Dendritic cell treated with granulocyte-macrophage colony-stimulating factor and Interleukin-4, amounts not matched to agents 40 ng/mL and 50 ng/mL, for 4 days (primary cell): Measurements from ENCODE around the gene C14orf132.

Experiments
- H3K27ac Mint-ChIP-seq: one replicate; pipeline ENCODE4 v1.8.0; 2022; ENCODE audit warnings: mild to moderate bottlenecking, mixed read lengths
- H3K27me3 Mint-ChIP-seq: one replicate; pipeline ENCODE4 v1.8.0; 2022; ENCODE audit warnings: mild to moderate bottlenecking, mixed read lengths
- H3K36me3 Mint-ChIP-seq: one replicate; pipeline ENCODE4 v1.8.0; 2022; ENCODE audit warnings: low read depth, mixed read lengths
- H3K4me1 Mint-ChIP-seq: one replicate; pipeline ENCODE4 v1.8.0; 2022; ENCODE audit warnings: low read depth, mixed read lengths
- H3K4me3 Mint-ChIP-seq: one replicate; pipeline ENCODE4 v1.8.0; 2022; ENCODE audit warnings: mild to moderate bottlenecking, moderate library complexity, mixed read lengths
- H3K9me3 Mint-ChIP-seq: one replicate; pipeline ENCODE4 v1.8.0; 2022; ENCODE audit warnings: mixed read lengths
- intact Hi-C: fragments of 100-400 bp; cut with micrococcal nuclease; formaldehyde crosslinking; loops from one replicate; pipeline ENCODE4 v1.15.0; 2022

C14orf132 gene

GRCh38 chr14:96089401-96089800, 50.2 kb downstream of the C14orf132 start:
- no peak overlapping the region for H3K4me3 Mint-ChIP-seq
- H3K27ac Mint-ChIP-seq, result no peak overlapping the region
- no peaks in the 10 kb centered on the region for H3K9me3 Mint-ChIP-seq
- H3K4me1 Mint-ChIP-seq, result no peaks in the 10 kb centered on the region
- peaks cover under 1% of the 10 kb centered on the region for H3K27me3 Mint-ChIP-seq
- H3K36me3 Mint-ChIP-seq, result no peaks in the 10 kb centered on the region
- intact Hi-C loops, result no loop called here

GRCh38 chr14:96090441-96091148, 51.4 kb downstream of the C14orf132 start:
- peaks cover 3% of the 10 kb centered on the region for H3K27me3 Mint-ChIP-seq
- H3K4me1 Mint-ChIP-seq, result no peaks in the 10 kb centered on the region
- H3K4me3 Mint-ChIP-seq, result no peak overlapping the region
- H3K27ac Mint-ChIP-seq, result no peak overlapping the region
- no peaks in the 10 kb centered on the region for H3K9me3 Mint-ChIP-seq
- intact Hi-C loops, result no loop called here
- no peaks in the 10 kb centered on the region for H3K36me3 Mint-ChIP-seq

DNA sequence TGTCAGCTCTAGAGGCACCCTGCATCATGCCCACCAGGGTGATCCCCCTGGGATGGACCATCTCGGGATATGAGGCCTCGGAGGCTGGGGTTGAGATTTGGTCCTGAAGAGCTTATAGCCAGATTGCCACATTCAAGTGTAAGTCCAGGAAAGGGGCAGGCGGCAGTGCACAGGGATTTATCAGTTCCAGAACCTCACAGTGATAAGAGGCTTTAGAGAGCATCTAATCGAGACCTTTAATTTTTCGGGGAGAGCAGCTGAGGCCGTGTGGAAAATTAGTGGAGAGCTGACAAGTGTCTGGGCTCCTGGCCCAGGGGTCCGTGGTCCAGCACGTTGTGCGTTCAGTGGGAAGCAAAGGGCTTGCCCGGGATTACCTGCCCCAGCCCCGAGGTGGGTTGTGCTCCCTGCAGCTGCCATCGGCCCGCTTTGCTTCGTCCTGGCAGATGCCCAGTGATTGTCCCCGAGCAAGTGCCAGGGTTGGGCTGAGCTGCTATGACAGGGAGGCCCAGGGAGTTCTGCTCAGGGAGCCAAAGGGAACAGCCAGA, 52.1 kb downstream of the C14orf132 start:
- Mint-ChIP-seq H3K9me3 (no peaks in the 10 kb centered on the region), H3K36me3 (no peaks in the 10 kb centered on the region), H3K4me1 (no peaks in the 10 kb centered on the region), H3K27me3 (peaks cover 3% of the 10 kb centered on the region), H3K4me3 (no peak overlapping the region), H3K27ac (no peak overlapping the region)
- intact Hi-C loops, result no loop called here

DNA sequence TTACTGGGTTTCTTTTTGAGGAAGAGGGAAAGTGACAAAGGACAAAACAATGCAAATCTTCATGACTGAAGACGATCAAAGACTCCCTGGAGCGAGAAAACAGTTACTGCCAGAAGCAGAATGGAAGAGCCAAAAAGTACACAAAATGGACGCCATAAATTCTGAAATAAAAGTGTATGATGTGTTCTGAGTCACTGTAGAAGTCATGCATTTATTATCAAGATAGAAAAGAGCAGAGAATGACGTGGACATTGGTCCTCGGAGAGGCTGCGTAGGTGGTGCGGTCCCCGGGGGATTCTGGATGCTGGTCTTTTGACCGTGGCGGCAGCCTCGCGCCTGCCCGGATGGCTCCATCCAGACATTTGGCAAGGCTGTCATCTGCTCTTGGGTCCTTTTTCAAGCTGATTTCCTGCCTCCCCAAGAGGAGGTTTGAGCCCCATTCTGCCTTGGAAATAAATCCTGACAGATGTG, 52.8 kb downstream of the C14orf132 start:
- Mint-ChIP-seq H3K4me3 (no peak overlapping the region), H3K36me3 (no peaks in the 10 kb centered on the region), H3K4me1 (no peaks in the 10 kb centered on the region), H3K9me3 (no peaks in the 10 kb centered on the region), H3K27me3 (peaks cover 3% of the 10 kb centered on the region), H3K27ac (no peak overlapping the region)
- intact Hi-C loops, result no loop called here

DNA sequence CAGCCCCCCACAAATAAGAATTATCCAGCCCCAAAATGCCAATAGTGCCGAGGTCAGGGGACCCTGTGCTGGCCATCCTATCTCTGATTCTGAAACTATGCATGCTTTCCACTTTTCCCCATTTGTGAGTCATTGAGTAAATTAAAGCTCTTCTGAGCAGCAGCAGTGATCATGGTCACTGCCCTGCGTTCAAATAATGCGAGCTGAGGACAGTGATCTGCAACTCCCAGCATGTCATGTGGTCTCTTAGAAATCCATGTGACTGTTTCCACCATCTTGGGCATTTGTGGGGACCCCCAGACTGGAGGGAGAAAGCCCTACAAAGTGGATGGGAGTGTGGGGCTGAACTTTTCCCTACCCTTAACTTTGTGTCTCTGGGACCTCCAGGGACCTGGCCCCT, 53.8 kb downstream of the C14orf132 start:
- no peaks in the 10 kb centered on the region for H3K9me3 Mint-ChIP-seq
- intact Hi-C loops, result no loop called here
- no peaks in the 10 kb centered on the region for H3K4me1 Mint-ChIP-seq

DNA sequence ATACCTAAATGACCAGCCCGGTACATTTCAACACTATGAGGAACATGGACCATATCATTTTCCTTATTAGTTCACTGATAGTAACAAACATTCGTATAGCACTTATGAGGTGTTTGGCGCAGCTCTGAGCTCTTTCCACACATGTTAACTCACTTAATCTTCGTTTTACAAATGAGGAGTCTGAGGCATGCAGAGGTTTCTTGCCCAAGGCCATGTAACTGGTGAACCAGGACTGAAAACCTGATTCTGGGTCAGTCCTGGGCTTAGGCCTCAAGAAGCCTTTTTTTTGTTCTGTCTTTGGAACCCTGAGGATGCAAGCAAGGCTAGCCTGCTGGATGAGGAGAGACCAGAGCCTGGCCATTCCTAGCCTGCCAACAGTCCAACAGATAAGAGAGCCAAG, 55.0 kb downstream of the C14orf132 start:
- Mint-ChIP-seq H3K9me3 (no peaks in the 10 kb centered on the region), H3K4me1 (no peaks in the 10 kb centered on the region), H3K27me3 (peaks cover 3% of the 10 kb centered on the region), H3K36me3 (no peaks in the 10 kb centered on the region), H3K27ac (no peak overlapping the region), H3K4me3 (no peak overlapping the region)
- intact Hi-C loops, result no loop called here

More for the DNA sequence above, 53.8 kb downstream of the C14orf132 start:
- Mint-ChIP-seq H3K36me3 (no peaks in the 10 kb centered on the region), H3K27me3 (peaks cover 3% of the 10 kb centered on the region), H3K4me3 (no peak overlapping the region), H3K27ac (no peak overlapping the region)

DNA sequence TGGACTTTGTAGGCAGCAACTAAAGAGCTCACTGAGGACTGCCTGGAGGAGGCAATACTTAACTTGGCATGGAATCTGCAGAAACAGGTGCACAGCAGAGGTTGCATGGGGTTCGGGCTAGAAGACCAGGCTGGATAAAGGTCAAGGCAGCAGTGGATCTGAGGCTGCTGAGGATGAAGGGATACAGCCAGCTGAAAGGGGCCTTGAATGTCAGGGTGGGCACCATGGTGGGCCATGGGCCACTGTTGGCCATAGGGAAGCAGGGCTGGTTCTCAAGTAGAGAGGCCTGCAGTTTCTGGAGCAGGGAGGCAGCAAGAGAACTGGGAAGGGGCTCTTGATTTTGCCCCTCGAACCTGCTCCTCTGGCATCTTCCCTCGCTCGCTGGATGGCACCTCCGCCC, 55.5 kb downstream of the C14orf132 start:
- Mint-ChIP-seq H3K27ac (no peak overlapping the region), H3K27me3 (peaks cover 3% of the 10 kb centered on the region), H3K9me3 (no peaks in the 10 kb centered on the region), H3K36me3 (no peaks in the 10 kb centered on the region), H3K4me1 (no peaks in the 10 kb centered on the region), H3K4me3 (no peak overlapping the region)
- intact Hi-C loops, result no loop called here

DNA sequence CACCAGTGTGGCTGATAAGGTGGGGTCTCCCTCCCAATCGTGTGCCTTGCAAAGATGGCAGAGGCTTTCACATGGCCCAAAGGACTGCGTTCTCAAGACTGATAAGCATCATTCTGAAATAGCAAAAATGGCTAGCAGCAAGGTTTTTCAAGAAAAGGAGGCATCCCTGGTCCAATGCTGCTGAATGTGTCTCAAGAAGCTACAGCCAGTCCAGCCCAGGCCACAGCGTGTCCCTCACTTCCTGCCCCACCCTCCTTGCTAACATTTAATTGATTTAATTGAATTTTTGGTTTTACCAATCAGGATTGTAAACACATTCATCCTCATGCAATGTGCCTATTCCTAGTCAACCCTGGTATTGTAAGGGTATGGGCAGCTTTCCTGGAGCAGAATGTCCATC, 55.9 kb downstream of the C14orf132 start:
- Mint-ChIP-seq H3K36me3 (no peaks in the 10 kb centered on the region), H3K27me3 (peaks cover 3% of the 10 kb centered on the region), H3K4me1 (no peaks in the 10 kb centered on the region), H3K27ac (no peak overlapping the region), H3K4me3 (no peak overlapping the region), H3K9me3 (no peaks in the 10 kb centered on the region)
- intact Hi-C loops, result no loop called here

- no peak overlapping the region for H3K4me3 Mint-ChIP-seq
- no peaks in the 10 kb centered on the region for H3K9me3 Mint-ChIP-seq
- H3K27ac Mint-ChIP-seq, result no peak overlapping the region
- H3K27me3 Mint-ChIP-seq, result peaks cover 3% of the 10 kb centered on the region
- H3K36me3 Mint-ChIP-seq, result no peaks in the 10 kb centered on the region
- H3K4me1 Mint-ChIP-seq, result no peaks in the 10 kb centered on the region
- intact Hi-C loops, result no loop called here
These were observed 56.7 kb downstream of the C14orf132 start for GRCh38 chr14:96095581-96096476.

- intact Hi-C loops, result no loop called here
- Mint-ChIP-seq H3K4me1 (no peaks in the 10 kb centered on the region), H3K27me3 (peaks cover 3% of the 10 kb centered on the region), H3K36me3 (no peaks in the 10 kb centered on the region), H3K4me3 (no peak overlapping the region), H3K9me3 (no peaks in the 10 kb centered on the region), H3K27ac (no peak overlapping the region)
These were observed 57.8 kb downstream of the C14orf132 start for GRCh38 chr14:96096639-96097610.

- no peak overlapping the region for H3K27ac Mint-ChIP-seq
- no peak overlapping the region for H3K4me3 Mint-ChIP-seq
- intact Hi-C loops, result no loop called here
- H3K4me1 Mint-ChIP-seq, result no peaks in the 10 kb centered on the region
- no peaks in the 10 kb centered on the region for H3K9me3 Mint-ChIP-seq
- H3K36me3 Mint-ChIP-seq, result no peaks in the 10 kb centered on the region
- H3K27me3 Mint-ChIP-seq, result peaks cover 3% of the 10 kb centered on the region
These were observed 58.6 kb downstream of the C14orf132 start for GRCh38 chr14:96097752-96098151.

- Mint-ChIP-seq H3K4me1 (no peaks in the 10 kb centered on the region), H3K27ac (no peak overlapping the region), H3K36me3 (no peaks in the 10 kb centered on the region), H3K9me3 (no peaks in the 10 kb centered on the region), H3K4me3 (no peak overlapping the region), H3K27me3 (peaks cover 3% of the 10 kb centered on the region)
- intact Hi-C loops, result no loop called here
These were observed 59.3 kb downstream of the C14orf132 start for GRCh38 chr14:96098309-96098998.

GRCh38 chr14:96098999-96099335, 59.8 kb downstream of the C14orf132 start:
- intact Hi-C loops, result no loop called here
- Mint-ChIP-seq H3K4me1 (no peaks in the 10 kb centered on the region), H3K9me3 (no peaks in the 10 kb centered on the region), H3K4me3 (no peak overlapping the region), H3K36me3 (no peaks in the 10 kb centered on the region), H3K27ac (no peak overlapping the region), H3K27me3 (peaks cover 3% of the 10 kb centered on the region)
